ENCODE results near the gene PPP2CA.
"Not testable (repeated sequence)": the region's sequence is repeated elsewhere in the genome, so short reads cannot be mapped to it uniquely, and the experiment has no call there.

The PPP2CA gene

GRCh38 chr5:134245101-134245604 lies 19.3 kb upstream of the PPP2CA start:
- no peak for DNase-seq

DNA sequence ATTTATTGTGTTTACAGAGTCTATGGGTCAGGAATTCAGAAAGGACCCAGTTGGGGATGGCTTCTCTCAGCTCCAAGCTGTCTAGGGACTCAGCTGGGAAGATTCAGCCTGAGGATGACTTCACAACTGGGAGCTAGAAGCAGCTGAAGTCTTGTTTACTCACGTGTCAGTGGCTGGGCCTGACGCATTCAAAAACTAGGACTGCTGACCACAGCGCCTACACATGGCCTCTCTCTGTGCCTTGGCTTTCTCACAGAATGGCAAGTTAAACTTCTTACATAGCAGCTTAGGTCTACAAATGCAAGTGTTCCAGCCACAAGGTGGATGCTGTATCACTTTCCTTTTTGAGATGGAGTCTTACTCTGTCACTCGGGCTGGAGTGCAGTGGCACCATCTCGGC lies 16.3 kb upstream of the PPP2CA start:
- DNase-seq: no peak

DNA sequence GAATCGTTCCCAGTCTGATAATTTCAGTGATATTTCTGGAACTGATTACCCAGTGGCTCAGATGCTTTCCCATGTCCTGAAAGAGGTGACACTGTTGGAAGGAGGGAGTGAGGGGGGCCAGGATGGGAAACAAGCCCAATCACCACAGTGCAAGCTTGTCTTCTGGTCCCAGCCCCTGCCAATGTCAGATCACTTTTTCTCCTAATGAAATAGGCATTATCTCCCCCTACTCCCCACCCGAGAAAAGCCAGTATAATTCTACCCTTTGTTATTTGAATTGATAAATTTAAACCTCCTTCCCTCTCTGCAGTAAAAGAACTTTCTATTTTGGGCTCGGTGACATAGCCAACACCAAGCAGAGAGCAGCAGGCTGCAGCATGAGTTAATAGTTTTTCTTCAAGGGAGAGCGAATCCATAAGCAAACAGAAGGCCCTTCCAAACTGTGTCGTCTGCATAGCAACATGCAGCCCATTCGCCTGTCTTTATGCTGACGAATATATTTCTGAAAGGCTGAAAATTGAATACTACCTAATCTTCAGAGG lies 14.6 kb upstream of the PPP2CA start:
- DNase-seq: no peak

DNA sequence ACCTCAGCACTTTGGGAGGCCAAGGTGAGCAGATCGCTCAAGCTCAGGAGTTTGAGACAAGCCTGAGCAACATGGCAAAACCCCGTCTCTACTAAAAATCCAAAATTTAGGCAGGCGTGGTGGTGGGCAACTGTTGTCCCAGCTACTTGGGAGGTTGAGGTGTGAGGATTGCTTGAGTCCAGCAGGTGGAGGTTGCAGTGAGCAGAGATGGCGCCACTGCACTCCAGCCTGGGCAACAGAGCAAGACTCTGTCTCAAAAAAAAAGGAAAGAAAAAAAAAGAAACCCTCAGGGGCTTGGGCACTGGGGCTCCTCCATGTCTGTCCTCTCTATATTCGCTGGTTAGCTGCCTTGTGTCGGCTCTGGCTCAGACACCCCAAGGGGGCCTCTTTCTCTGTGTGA lies 10.9 kb upstream of the PPP2CA start:
- no peak for DNase-seq

GRCh38 chr5:134236318-134236717 lies 10.4 kb upstream of the PPP2CA start:
- no peak for DNase-seq

DNA sequence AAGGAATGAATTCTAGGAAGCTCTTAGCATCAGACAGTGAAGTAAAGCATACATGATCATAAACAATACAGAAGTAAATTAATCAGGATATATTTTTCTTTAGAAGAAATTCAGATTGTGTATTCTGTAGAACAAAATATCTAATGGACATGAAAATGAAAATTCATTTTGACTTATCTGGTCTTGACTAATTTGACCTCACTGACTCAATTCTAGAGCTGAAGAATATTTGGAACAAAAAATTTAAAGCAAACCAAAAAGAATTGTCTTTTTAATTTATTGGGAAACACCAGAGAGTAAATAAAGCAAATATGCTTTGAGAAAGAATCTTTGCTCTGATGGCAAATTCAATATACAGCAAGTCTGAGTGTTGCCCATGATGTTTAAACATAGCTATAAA lies 2.8 kb upstream of the PPP2CA start:
- DNase-seq: no peak

DNA sequence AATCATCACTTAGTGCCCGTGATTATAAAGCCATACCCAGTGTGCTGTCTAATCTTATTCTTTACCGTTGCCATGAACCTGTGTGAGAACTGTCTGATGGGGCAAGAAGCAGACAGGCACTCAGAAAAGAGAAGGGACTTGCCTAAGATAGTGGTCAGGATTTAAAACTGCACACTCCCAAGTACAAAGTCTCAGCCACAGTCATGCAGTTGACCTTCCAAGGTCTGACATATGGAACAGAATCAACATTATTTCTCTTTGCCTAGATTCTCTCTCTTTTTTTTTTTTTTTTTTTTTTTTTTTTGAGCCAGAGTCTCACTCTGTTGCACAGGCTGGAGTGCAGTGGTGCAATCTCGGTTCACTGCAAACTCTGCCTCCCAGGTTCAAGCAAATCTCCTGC lies 1.9 kb upstream of the PPP2CA start:
- no peak for DNase-seq

- DNase-seq: no peak
Measured at GRCh38 chr5:134227259-134227658, 1.4 kb upstream of the PPP2CA start.

DNA sequence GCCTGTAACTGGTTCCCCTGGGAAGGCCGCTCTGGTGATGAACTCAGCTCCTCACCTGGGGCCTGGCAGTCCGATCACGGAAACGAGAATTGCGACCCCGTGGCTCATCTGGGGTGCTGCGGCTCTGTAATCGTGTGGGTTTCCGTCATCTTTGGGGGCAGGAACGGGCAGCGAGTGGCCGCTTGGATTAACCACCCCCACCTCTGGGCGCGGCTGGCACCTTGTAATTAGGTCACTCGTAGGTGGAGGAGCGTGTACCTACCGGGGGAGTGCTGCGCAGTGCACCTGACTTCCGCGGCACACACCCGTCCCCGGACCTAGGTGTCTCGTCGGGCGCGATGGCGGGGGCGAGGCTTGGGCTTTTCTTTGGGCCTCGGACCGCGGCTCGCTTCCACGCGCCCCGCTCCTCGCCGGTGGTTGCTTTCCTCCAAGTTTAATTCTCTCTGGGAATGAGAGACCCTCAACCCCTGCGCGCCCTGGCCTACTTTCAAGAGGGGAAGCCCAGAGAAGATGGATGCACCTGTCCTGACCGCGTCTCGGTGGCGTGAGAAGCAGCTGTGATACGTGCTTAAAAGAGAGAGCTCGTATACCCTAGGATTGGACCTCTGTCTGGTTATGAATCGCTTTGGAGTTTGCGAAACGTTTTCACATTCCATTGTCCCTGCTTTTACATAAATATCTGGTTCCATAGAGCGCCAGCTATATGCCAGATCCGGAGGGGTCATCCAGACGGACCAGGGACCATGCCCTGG lies 744 bp upstream of the PPP2CA start:
- peak; percentile 83 for DNase-seq

- DNase-seq: peak; percentile 55
Measured at GRCh38 chr5:134224888-134225779, 739 bp downstream of the PPP2CA start.

DNA sequence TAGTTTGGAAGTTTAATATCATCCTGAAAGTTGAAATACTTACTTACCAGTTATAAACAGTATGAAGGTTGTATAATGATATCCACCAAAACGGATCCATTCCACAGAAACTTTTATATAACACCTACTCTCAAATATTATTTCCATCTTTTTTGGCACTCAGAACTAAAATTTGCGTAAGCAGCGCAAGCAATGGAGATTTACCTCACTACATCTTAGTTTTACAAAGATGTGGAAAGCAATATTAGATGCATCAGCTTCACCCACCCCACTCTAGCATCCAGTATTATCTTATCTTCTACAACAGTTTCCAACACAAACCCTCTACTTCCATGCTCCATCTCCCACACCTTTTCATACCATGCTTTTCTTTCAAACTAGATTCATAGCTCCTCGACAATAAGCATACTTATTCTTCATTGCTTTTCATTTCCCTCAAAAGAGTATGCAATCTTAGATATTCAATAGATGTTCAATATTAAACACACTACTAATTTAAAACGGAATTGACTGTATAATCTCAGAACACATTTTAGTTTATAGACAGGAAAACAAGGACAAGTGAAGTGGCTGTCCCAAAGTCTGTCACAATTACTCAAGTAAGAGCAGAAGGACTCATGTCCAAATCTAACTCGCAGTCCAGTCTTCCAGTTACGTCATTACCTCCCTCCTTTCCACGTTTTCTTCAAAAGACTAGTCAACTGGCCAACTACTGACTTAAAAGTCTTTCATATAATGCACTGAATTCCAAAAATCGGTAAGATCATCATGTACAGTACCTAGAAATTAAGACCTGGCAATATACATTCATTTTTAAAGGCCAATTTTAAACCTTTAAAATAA lies 2.2 kb downstream of the PPP2CA start:
- no peak for DNase-seq

GRCh38 chr5:134221690-134222089 lies 4.2 kb downstream of the PPP2CA start:
- DNase-seq: not testable (repeated sequence)

GRCh38 chr5:134215757-134216156 lies 10.1 kb downstream of the PPP2CA start:
- DNase-seq: no peak

GRCh38 chr5:134211263-134212031 lies 14.4 kb downstream of the PPP2CA start:
- not testable (repeated sequence) for DNase-seq

DNA sequence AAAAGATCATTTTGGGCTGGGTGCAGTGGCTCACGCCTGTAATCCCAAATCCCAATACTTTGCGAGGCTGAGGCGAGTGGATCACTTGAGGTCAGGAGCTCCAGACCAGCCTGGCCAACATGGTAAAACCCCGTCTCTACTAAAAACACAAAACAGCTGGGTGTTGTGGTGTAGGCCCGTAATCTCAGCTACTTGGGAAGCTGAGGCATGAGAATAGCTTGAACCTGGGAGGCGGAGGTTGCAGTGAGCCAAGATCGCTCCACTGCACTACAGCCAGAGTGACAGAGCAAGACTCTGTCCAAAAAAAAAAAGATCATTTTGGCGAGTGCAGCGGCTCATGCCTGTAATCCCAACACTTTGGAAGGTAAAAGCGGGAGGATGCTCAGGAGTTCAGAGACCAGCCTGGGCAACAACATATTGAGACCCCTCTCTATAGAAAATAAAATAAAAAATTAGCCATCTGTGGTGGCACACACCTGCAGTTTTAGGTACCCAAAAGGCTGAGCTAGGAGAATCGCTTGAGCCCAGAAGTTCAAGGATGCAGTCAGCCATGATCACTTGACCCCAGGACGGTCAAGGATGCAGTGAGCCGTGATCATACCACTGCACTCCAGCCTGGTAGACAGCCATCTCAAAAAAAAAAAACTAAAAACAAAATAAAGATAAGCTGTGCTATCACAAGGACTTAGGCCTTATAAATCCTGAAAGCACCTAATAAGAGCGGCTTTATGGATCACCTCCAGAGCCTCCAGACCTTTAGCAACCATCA lies 16.2 kb downstream of the PPP2CA start:
- DNase-seq: no peak

GRCh38 chr5:134207696-134208095 lies 18.2 kb downstream of the PPP2CA start:
- no peak for DNase-seq

DNA sequence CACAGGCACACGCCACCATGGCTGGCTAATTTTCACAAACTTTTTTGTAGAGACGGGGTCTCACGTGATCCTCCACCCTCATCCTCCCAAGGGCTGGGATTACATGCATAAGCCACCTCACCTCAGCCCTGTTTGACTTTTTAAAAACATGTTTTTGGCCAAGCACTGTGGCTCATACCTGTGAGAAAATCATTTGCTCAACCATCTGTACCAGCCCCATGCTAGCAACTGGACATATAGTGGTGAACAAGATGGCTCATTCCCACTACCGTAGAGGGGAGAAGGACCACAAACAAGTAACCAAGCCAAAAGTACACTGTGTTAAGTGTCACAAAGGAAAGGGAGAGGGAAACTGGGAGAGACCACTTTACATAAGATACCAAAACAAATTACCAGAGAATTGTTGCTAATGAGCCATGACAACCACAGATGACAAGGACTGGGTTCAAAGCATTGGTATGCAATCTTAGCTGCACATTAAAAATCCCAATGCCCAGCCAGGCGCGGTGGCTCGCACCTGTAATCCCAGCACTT lies 19.2 kb downstream of the PPP2CA start:
- no peak for DNase-seq

- no peak for DNase-seq
Measured at GRCh38 chr5:134204575-134204974, 21.3 kb downstream of the PPP2CA start.

GRCh38 chr5:134203630-134204029 lies 22.2 kb downstream of the PPP2CA start:
- no peak for DNase-seq

GRCh38 chr5:134195666-134196065 lies 30.2 kb downstream of the PPP2CA start:
- DNase-seq: no peak

GRCh38 chr5:134189031-134189430 lies 36.8 kb downstream of the PPP2CA start:
- DNase-seq: no peak

Measured in activated gamma-delta T cell treated with Interleukin-2 at 50 U/mL for 16 hours (primary cell).